ENCODE results near the gene KIAA0319L. TPM values are rescaled to one million over a fixed set of nuclear protein-coding genes. Genes with fewer than 3 reads are reported as not detected.

The KIAA0319L gene
- total RNA-seq, 1 donor from 2014 or later = 48.6 TPM

- Mint-ChIP-seq H3K4me3 (no peak overlapping the region), H3K9me3 (no peaks in the 10 kb centered on the region), H3K27ac (no peak overlapping the region), H3K27me3 (no peaks in the 10 kb centered on the region), H3K36me3 (peaks cover 4% of the 10 kb centered on the region), H3K4me1 (ENCODE audit: unreplicated experiment) (peaks cover 11% of the 10 kb centered on the region)
- DNase-seq (ENCODE audit: extremely low spot score, unreplicated experiment) = no peak
- no peak for TF ChIP-seq CTCF (conservative IDR thresholded peaks at IDR 0.05)
Measured at GRCh38 chr1:35454616-35455015, 102.6 kb downstream of the KIAA0319L start.

GRCh38 chr1:35454176-35454575, 103.0 kb downstream of the KIAA0319L start:
- H3K4me1 Mint-ChIP-seq (ENCODE audit: unreplicated experiment) = peaks cover 11% of the 10 kb centered on the region
- no peak for TF ChIP-seq CTCF (conservative IDR thresholded peaks at IDR 0.05)
- H3K36me3 Mint-ChIP-seq = peaks cover 4% of the 10 kb centered on the region
- no peak for DNase-seq (ENCODE audit: extremely low spot score, unreplicated experiment)
- H3K27ac Mint-ChIP-seq = no peak overlapping the region
- no peak overlapping the region for H3K4me3 Mint-ChIP-seq
- H3K27me3 Mint-ChIP-seq = no peaks in the 10 kb centered on the region
- H3K9me3 Mint-ChIP-seq = no peaks in the 10 kb centered on the region

GRCh38 chr1:35453031-35453430, 104.2 kb downstream of the KIAA0319L start:
- peaks cover 4% of the 10 kb centered on the region for H3K36me3 Mint-ChIP-seq
- H3K27me3 Mint-ChIP-seq = no peaks in the 10 kb centered on the region
- peaks cover 11% of the 10 kb centered on the region for H3K4me1 Mint-ChIP-seq (ENCODE audit: unreplicated experiment)
- H3K4me3 Mint-ChIP-seq = no peak overlapping the region
- no peaks in the 10 kb centered on the region for H3K9me3 Mint-ChIP-seq
- DNase-seq (ENCODE audit: extremely low spot score, unreplicated experiment) = no peak
- H3K27ac Mint-ChIP-seq = no peak overlapping the region
- TF ChIP-seq CTCF (conservative IDR thresholded peaks at IDR 0.05) = no peak

GRCh38 chr1:35452106-35452774, 105.0 kb downstream of the KIAA0319L start:
- H3K27me3 Mint-ChIP-seq = no peaks in the 10 kb centered on the region
- no peak overlapping the region for H3K4me3 Mint-ChIP-seq
- H3K9me3 Mint-ChIP-seq = no peaks in the 10 kb centered on the region
- no peak for TF ChIP-seq CTCF (conservative IDR thresholded peaks at IDR 0.05)
- no peak overlapping the region for H3K27ac Mint-ChIP-seq
- no peak for DNase-seq (ENCODE audit: extremely low spot score, unreplicated experiment)
- H3K4me1 Mint-ChIP-seq (ENCODE audit: unreplicated experiment) = peaks cover 11% of the 10 kb centered on the region
- peaks cover 4% of the 10 kb centered on the region for H3K36me3 Mint-ChIP-seq

- H3K9me3 Mint-ChIP-seq = no peaks in the 10 kb centered on the region
- TF ChIP-seq CTCF (conservative IDR thresholded peaks at IDR 0.05) = peak; percentile 90
- peaks cover 3% of the 10 kb centered on the region for H3K36me3 Mint-ChIP-seq
- H3K27ac Mint-ChIP-seq = no peak overlapping the region
- H3K27me3 Mint-ChIP-seq = no peaks in the 10 kb centered on the region
- peaks cover 11% of the 10 kb centered on the region for H3K4me1 Mint-ChIP-seq (ENCODE audit: unreplicated experiment)
- DNase-seq (ENCODE audit: extremely low spot score, unreplicated experiment) = peak; percentile 80
- no peak overlapping the region for H3K4me3 Mint-ChIP-seq
Measured at GRCh38 chr1:35451125-35451528, 106.1 kb downstream of the KIAA0319L start.
